Measurements from ENCODE around the gene MRTFA.

- peak; percentile 70 for TF ChIP-seq GATA3 (IDR thresholded peaks at IDR 0.05; ENCODE audit: low read depth, low read length)
- peak; percentile 40 for TF ChIP-seq GATA2 (IDR thresholded peaks at IDR 0.05; ENCODE audit: low read depth, low read length)
Observed at GRCh38 chr22:40466976-40467375, 169.5 kb downstream of the MRTFA start.
